Measurements from ENCODE around the gene FUOM.
A peak's percentile ranks its signal among the peaks of the same experiment; 100 is the strongest.
"Not testable (repeated sequence)": the region's sequence is repeated elsewhere in the genome, so short reads cannot be mapped to it uniquely, and the experiment has no call there.

The FUOM gene

GRCh38 chr10:133328358-133329343 lies 29.2 kb downstream of the FUOM start:
- no peak for DNase-seq

GRCh38 chr10:133327651-133328357 lies 30.0 kb downstream of the FUOM start:
- DNase-seq: no peak

- DNase-seq: no peak
Measured at GRCh38 chr10:133326745-133327650, 30.8 kb downstream of the FUOM start.

GRCh38 chr10:133326223-133326551 lies 31.6 kb downstream of the FUOM start:
- DNase-seq: no peak

- DNase-seq: no peak
Measured at GRCh38 chr10:133325440-133326222, 32.2 kb downstream of the FUOM start.

- DNase-seq: no peak
Measured at GRCh38 chr10:133324857-133325260, 33.0 kb downstream of the FUOM start.

GRCh38 chr10:133324198-133324792 lies 33.5 kb downstream of the FUOM start:
- DNase-seq: peak; percentile 98

- not testable (repeated sequence) for DNase-seq
Measured at GRCh38 chr10:133322064-133322709, 35.6 kb downstream of the FUOM start.

GRCh38 chr10:133320852-133321422 lies 36.9 kb downstream of the FUOM start:
- not testable (repeated sequence) for DNase-seq

- DNase-seq: no peak
Measured at GRCh38 chr10:133318494-133319127, 39.2 kb downstream of the FUOM start.

GRCh38 chr10:133316732-133317131 lies 41.1 kb downstream of the FUOM start:
- DNase-seq: no peak

GRCh38 chr10:133316266-133316665 lies 41.6 kb downstream of the FUOM start:
- DNase-seq: no peak

- DNase-seq: no peak
Measured at GRCh38 chr10:133315847-133316246, 42.0 kb downstream of the FUOM start.

- DNase-seq: no peak
Measured at GRCh38 chr10:133314911-133315310, 42.9 kb downstream of the FUOM start.

- no peak for DNase-seq
Measured at GRCh38 chr10:133313192-133313591, 44.6 kb downstream of the FUOM start.

GRCh38 chr10:133312769-133313145 lies 45.1 kb downstream of the FUOM start:
- no peak for DNase-seq

GRCh38 chr10:133312016-133312768 lies 45.6 kb downstream of the FUOM start:
- no peak for DNase-seq

GRCh38 chr10:133311570-133311969 lies 46.2 kb downstream of the FUOM start:
- no peak for DNase-seq

- no peak for DNase-seq
Measured at GRCh38 chr10:133310789-133311188, 47.0 kb downstream of the FUOM start.

GRCh38 chr10:133310399-133310755 lies 47.4 kb downstream of the FUOM start:
- DNase-seq: no peak
